AG09319 (cell line): ENCODE results near the gene IFI30.
"Not testable (repeated sequence)": the region's sequence is repeated elsewhere in the genome, so short reads cannot be mapped to it uniquely, and the experiment has no call there.

Experiments
- DNase-seq: peaks from one replicate; pipeline ENCODE4 v3.0.0-alpha.2; 2010; ENCODE audit warnings: low read depth; ENCODE audit errors: extremely low read depth
- TF ChIP-seq, protein P1 (sequence below): IDR thresholded peaks from 2 replicates; pipeline ENCODE4 v1.5.1; 2011; ENCODE audit warnings: low read depth, mild to moderate bottlenecking, inconsistent platforms, low read length, moderate library complexity

Gene IFI30

DNA sequence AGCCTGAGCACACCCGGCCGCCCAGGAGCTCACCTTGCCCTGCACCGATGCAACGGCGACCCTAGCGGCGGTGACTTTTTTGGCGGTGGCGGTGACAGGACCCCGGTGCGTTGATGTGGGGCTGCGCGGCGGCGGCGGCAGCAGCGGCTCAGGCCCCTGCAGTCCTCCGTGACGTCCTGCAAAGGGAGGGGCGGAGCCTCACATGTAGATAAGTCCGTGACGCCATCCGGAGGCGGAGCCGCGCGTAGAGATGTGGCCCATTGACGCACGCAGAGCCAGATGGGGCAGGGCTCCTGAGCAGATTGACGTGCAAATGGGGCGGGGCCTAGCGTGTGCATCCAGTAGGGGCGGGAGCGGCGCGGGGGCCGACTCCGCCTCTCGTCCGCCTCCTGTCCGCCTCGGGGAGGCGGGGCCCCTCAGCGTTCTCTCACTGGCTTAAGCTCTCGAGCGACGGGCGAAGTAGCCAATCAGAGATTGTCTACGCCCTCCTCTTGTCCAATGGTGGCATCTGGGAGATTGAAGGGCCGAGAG, 30.3 kb downstream of the IFI30 start, which contains the start of gene RAB3A:
Gene RAB3A, minus strand, starts transcription at position 180 of the 531 bp plus-strand sequence. CDS start 1,302 bp downstream, outside the sequence.
- TF ChIP-seq, protein P1, sequence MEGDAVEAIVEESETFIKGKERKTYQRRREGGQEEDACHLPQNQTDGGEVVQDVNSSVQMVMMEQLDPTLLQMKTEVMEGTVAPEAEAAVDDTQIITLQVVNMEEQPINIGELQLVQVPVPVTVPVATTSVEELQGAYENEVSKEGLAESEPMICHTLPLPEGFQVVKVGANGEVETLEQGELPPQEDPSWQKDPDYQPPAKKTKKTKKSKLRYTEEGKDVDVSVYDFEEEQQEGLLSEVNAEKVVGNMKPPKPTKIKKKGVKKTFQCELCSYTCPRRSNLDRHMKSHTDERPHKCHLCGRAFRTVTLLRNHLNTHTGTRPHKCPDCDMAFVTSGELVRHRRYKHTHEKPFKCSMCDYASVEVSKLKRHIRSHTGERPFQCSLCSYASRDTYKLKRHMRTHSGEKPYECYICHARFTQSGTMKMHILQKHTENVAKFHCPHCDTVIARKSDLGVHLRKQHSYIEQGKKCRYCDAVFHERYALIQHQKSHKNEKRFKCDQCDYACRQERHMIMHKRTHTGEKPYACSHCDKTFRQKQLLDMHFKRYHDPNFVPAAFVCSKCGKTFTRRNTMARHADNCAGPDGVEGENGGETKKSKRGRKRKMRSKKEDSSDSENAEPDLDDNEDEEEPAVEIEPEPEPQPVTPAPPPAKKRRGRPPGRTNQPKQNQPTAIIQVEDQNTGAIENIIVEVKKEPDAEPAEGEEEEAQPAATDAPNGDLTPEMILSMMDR = no peak
- peak; percentile 100 for DNase-seq

DNA sequence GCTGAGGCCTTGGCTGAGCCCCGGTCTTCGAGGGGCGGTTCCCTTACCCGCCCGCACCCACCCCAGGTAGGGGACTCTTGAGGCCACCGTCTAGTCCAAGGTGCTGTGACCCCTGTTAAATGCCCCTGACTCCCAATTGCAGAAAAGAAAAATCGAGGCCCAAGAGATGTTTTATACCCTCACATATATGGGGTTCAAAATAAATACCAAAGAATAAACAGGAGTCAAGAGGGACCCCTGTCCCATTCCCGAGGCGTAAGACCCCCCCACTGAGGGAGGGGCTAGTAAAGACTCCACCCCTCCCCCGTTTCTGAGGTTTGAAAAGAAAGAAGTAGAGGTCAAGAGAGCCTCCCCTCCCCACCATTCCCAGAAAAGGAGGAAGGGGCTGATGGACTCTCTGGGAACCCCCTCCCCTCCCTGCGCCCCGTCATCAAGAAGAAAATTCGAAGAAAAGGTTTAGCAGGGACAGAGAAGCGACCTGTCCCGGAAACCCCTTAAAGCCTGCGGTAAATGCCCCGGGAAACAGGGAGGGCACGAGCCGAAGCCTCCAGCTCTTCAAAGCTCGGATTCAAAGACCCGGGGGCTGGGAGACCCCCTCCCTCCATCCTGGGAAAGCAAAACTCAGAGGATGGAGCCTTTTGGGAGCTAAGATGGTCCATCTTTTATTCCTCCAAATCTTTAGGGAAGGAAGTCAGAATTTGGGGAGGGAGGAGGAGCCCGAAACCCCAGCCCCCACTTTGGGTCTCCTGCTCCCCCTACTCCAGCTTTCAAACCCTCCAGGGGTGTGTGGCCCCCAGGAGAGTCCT, 31.0 kb downstream of the IFI30 start:
- no peak for DNase-seq
- TF ChIP-seq, protein P1 = no peak

DNA sequence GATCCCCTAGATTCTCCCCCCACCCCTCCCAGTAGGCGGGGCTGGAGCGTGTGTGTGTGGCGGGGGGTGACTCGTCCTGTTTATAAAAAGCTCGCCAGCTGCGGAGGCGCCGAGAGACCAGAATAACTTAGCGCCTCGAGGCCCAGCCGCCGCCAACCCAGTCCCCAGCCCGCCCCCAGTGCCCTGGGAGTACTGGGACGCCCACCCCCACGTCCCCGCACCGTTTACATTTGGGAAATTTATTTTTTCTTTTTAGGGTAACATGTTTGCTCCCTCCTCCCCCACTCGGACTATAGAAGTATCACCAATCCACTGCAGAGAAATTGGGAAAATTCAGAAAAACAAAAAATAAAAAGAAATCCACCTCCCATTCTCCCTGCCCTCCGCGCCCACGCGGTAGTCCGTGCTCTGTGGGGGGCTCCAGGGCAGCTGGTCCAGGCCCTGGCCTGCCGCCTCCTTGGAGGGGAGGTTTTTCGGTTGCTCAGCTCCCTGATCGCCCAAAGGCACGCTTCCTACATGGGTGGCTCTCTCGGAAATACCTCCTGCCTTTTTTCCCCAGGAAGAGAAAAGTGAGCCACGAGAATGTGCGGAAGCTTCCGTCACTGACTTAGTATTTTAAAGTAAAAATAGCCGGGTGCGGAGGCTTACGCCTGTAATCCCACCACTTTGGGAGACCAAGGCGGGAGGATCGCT, 31.7 kb downstream of the IFI30 start:
- TF ChIP-seq, protein P1 = no peak
- peak; percentile 55 for DNase-seq

DNA sequence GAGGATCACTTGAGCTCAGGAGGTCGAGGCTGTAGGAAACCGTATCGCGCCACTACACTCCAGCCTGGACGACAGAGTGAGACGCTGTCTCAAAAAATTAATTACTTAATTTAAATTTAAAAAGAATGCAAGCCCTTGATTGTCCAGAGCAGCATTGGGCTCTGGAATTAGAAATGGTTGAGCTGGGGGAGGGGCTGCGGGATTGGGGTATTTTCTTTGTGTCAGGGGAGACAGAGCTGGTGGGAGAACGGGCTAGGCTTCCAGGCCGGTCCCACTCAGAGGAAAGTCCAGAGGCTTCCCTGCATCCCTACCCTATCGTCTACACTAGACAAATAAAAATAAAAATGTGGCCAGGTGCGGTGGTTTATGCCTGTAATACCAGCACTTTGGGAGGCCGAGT, 32.4 kb downstream of the IFI30 start:
- TF ChIP-seq, protein P1 = no peak
- DNase-seq = no peak

DNA sequence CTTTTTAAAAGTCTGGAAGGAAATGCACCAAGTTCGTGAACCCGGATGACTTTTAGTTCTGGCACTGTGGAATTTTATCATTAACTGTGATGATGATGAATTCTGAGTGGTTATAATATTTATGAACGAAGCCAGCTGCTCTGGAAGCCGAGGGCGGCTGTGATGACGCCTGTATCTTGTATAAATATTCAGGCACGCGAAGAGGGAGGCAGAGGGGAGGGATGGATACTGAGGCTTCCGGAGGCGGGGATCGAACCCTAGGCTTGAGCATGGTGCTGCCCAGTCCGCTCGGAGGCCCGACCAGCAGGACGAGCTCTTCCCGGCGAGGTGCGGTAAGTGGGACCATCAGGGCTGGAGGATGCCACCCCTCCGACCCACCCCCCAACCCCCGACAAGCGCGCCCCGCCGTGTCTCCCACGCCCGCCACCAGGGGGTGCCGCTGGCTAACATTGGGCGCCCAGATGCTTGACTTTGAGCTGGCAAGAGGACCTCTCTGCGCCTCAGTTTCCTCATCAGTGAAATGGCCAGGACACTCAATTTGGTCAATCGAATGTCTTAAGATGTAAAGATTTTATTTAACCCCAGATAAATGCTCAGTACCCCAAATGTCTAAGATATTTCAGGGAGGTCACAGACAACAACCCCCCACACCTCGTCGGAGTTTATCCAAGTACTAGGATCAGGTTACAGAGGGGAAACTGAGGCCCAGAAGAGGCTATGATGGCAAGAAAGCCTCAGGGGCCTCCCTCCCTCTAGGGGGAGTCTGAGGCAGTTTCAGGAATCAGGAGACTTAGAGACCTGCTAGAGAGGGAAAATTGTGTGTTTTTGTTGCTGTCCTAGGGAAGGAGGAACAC, 34.7 kb downstream of the IFI30 start:
- TF ChIP-seq, protein P1 = peak; percentile 43
- DNase-seq = peak; percentile 61

DNA sequence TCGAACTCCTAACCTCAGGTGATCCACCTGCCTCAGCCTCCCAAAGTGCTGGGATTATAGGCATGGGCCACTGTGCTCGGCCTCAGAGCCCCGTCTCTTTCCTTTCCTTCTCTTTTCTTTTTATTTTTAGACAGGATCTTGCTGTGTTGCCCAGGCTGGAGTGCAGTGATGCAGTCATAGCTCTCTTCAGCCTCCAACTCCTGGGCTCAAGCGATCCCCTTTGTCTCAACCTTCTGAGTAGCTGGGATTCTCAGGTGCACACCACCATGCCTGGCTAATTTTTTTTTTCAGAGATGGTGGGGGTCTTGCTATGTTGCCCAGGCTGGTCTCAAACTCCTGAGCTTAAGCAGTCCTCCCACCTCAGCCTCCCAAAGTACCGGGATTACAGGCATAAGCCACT, 36.3 kb downstream of the IFI30 start:
- DNase-seq = not testable (repeated sequence)

DNA sequence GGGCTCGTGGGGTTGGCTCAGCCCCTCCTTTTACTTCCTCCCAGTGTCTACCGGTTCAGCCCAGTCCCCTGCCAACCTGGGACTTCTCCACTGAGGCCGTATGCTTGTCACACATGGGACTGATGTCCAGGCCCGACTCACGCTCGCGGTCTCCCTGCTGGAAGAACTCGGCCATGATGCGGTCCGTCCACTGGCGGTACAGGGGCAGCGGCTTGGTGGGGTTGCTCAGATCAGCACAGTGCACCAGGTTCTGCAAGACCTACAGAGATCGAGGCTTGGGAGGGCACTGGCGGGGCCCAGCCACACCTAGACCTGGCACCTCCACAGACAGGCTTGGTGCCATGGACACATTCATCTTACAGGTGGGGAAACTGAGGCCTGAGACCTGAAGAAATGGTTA, 38.1 kb downstream of the IFI30 start:
- TF ChIP-seq, protein P1 = no peak
- no peak for DNase-seq
